ENCODE measurements around the gene RAB25. TPM values are rescaled to one million over a fixed set of nuclear protein-coding genes. Genes with fewer than 3 reads are reported as not detected.

RAB25 gene
- total and polyA plus RNA-seq, 4 donors = 0.67 to 2.0 (median 0.92) TPM

DNA sequence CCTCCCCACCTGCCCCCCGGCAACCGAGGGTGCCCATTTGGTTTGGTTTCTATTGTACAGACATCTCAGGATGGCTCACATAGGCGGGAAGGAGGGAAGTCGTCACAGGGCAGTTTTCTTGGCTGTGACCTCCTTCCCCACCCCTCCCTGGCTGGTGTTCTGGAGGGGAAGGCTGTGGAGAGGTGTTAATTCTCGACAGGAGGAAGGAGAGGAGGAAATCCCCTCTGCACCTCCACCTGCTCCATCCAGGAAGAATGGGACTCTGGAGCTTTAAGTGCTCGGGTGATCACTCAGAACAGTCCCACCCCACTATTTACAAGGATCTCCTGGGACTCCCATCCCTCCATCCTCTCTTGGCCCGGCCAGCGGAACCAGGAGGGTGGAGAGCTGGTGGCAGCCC, 13.7 kb downstream of the RAB25 start:
- no peak for TF ChIP-seq HNF4A (conservative IDR thresholded peaks at IDR 0.05)
- no peak for TF ChIP-seq JUND (IDR thresholded peaks at IDR 0.05)
- TF ChIP-seq, protein P1, sequence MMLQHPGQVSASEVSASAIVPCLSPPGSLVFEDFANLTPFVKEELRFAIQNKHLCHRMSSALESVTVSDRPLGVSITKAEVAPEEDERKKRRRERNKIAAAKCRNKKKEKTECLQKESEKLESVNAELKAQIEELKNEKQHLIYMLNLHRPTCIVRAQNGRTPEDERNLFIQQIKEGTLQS (IDR thresholded peaks at IDR 0.05) = no peak
- TF ChIP-seq RAD21 (IDR thresholded peaks at IDR 0.05) = no peak
- no peak for TF ChIP-seq FOXA1 (IDR thresholded peaks at IDR 0.05)
- no peak for TF ChIP-seq TAF1 (conservative IDR thresholded peaks at IDR 0.05)
- no peak for TF ChIP-seq SP1 (IDR thresholded peaks at IDR 0.05)
- TF ChIP-seq, protein P2, sequence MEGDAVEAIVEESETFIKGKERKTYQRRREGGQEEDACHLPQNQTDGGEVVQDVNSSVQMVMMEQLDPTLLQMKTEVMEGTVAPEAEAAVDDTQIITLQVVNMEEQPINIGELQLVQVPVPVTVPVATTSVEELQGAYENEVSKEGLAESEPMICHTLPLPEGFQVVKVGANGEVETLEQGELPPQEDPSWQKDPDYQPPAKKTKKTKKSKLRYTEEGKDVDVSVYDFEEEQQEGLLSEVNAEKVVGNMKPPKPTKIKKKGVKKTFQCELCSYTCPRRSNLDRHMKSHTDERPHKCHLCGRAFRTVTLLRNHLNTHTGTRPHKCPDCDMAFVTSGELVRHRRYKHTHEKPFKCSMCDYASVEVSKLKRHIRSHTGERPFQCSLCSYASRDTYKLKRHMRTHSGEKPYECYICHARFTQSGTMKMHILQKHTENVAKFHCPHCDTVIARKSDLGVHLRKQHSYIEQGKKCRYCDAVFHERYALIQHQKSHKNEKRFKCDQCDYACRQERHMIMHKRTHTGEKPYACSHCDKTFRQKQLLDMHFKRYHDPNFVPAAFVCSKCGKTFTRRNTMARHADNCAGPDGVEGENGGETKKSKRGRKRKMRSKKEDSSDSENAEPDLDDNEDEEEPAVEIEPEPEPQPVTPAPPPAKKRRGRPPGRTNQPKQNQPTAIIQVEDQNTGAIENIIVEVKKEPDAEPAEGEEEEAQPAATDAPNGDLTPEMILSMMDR (IDR thresholded peaks at IDR 0.05; ENCODE audit: low read depth, low read length, missing input control) = no peak
- no peak for TF ChIP-seq RXRA (IDR thresholded peaks at IDR 0.05)
- no peak for TF ChIP-seq GABPA (IDR thresholded peaks at IDR 0.05 in 1 of 2, conservative IDR thresholded peaks at IDR 0.05 in 1 of 2)
- no peak for TF ChIP-seq FOXA2 (IDR thresholded peaks at IDR 0.05)
- TF ChIP-seq EGR1 (IDR thresholded peaks at IDR 0.05; ENCODE audit: low read depth in 2 of 2) = no peak
- no peak for TF ChIP-seq HNF4G (IDR thresholded peaks at IDR 0.05)
- TF ChIP-seq YY1 (IDR thresholded peaks at IDR 0.05) = no peak
- TF ChIP-seq, protein P3, sequence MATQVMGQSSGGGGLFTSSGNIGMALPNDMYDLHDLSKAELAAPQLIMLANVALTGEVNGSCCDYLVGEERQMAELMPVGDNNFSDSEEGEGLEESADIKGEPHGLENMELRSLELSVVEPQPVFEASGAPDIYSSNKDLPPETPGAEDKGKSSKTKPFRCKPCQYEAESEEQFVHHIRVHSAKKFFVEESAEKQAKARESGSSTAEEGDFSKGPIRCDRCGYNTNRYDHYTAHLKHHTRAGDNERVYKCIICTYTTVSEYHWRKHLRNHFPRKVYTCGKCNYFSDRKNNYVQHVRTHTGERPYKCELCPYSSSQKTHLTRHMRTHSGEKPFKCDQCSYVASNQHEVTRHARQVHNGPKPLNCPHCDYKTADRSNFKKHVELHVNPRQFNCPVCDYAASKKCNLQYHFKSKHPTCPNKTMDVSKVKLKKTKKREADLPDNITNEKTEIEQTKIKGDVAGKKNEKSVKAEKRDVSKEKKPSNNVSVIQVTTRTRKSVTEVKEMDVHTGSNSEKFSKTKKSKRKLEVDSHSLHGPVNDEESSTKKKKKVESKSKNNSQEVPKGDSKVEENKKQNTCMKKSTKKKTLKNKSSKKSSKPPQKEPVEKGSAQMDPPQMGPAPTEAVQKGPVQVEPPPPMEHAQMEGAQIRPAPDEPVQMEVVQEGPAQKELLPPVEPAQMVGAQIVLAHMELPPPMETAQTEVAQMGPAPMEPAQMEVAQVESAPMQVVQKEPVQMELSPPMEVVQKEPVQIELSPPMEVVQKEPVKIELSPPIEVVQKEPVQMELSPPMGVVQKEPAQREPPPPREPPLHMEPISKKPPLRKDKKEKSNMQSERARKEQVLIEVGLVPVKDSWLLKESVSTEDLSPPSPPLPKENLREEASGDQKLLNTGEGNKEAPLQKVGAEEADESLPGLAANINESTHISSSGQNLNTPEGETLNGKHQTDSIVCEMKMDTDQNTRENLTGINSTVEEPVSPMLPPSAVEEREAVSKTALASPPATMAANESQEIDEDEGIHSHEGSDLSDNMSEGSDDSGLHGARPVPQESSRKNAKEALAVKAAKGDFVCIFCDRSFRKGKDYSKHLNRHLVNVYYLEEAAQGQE (IDR thresholded peaks at IDR 0.05) = no peak
- TF ChIP-seq, protein P4, sequence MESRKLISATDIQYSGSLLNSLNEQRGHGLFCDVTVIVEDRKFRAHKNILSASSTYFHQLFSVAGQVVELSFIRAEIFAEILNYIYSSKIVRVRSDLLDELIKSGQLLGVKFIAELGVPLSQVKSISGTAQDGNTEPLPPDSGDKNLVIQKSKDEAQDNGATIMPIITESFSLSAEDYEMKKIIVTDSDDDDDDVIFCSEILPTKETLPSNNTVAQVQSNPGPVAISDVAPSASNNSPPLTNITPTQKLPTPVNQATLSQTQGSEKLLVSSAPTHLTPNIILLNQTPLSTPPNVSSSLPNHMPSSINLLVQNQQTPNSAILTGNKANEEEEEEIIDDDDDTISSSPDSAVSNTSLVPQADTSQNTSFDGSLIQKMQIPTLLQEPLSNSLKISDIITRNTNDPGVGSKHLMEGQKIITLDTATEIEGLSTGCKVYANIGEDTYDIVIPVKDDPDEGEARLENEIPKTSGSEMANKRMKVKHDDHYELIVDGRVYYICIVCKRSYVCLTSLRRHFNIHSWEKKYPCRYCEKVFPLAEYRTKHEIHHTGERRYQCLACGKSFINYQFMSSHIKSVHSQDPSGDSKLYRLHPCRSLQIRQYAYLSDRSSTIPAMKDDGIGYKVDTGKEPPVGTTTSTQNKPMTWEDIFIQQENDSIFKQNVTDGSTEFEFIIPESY (IDR thresholded peaks at IDR 0.05) = no peak
- Histone ChIP-seq H3K9ac (ENCODE audit: low read depth in 1 of 2, low read length in 2 of 2) (no peak overlapping the region), H3K27me3 (ENCODE audit: control insufficient read depth in 4 of 4, insufficient read depth in 4 of 4, low read length in 3 of 4) (no peaks in the 10 kb centered on the region), H3K9me3 (ENCODE audit: control insufficient read depth in 4 of 4, low read length in 3 of 4) (no peaks in the 10 kb centered on the region), H3K4me3 (ENCODE audit: low read depth in 1 of 3, low read length in 3 of 3) (no peak overlapping the region), H3K27ac (ENCODE audit: low read depth in 1 of 2, low read length in 2 of 2) (no peak overlapping the region), H3K36me3 (ENCODE audit: control insufficient read depth in 4 of 4, insufficient read depth in 3 of 4, low read depth in 1 of 4, low read length in 3 of 4) (no peaks in the 10 kb centered on the region), H3K4me1 (ENCODE audit: control insufficient read depth in 4 of 4, insufficient read depth in 4 of 4, low read length in 3 of 4) (peaks cover 10 to 41% (median 29%) of the 10 kb centered on the region in 4 donors)
- WGBS = 77% methylated on average over 8 of the region's 8 CpGs
- DNase-seq (ENCODE audit: low spot score) = no peak

DNA sequence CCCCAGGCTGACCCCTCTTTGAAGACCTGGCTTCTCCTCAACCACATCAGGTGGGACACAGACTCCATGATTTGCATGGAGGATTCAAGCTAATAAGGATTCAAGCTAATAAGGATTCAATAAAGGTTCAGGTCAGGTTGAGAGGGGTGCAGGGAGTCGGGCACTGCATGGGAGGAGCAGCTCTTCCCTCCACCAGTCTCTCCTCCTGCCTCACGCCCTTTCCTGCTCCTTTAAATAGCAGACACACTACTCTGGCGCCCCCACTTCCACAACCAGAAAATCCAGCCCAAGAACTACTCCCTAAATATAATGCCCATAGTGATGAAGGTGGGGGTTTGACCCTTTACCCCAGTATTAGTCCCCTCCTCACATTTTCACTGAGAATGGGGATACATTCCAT, 14.2 kb downstream of the RAB25 start:
- Histone ChIP-seq H3K9ac (ENCODE audit: low read depth in 1 of 2, low read length in 2 of 2) (peak overlapping the region in 1 of 2 donors; percentile 69), H3K36me3 (ENCODE audit: control insufficient read depth in 4 of 4, insufficient read depth in 3 of 4, low read depth in 1 of 4, low read length in 3 of 4) (no peaks in the 10 kb centered on the region), H3K4me3 (ENCODE audit: low read depth in 1 of 3, low read length in 3 of 3) (peak overlapping the region in 2 of 3 donors; percentile 64 to 69), H3K27me3 (ENCODE audit: control insufficient read depth in 4 of 4, insufficient read depth in 4 of 4, low read length in 3 of 4) (no peaks in the 10 kb centered on the region), H3K9me3 (ENCODE audit: control insufficient read depth in 4 of 4, low read length in 3 of 4) (no peaks in the 10 kb centered on the region), H3K4me1 (ENCODE audit: control insufficient read depth in 4 of 4, insufficient read depth in 4 of 4, low read length in 3 of 4) (peaks cover 8 to 36% (median 25%) of the 10 kb centered on the region in 4 donors), H3K27ac (ENCODE audit: low read depth in 1 of 2, low read length in 2 of 2) (peak overlapping the region; percentile 87 to 92)
- 60% methylated on average over 3 of the region's 3 CpGs for WGBS
- DNase-seq (ENCODE audit: low spot score) = no peak
- TF ChIP-seq GABPA (IDR thresholded peaks at IDR 0.05 in 1 of 2, conservative IDR thresholded peaks at IDR 0.05 in 1 of 2) (no peak), JUND (IDR thresholded peaks at IDR 0.05) (no peak), NR2F2 (IDR thresholded peaks at IDR 0.05) (no peak), RAD21 (IDR thresholded peaks at IDR 0.05) (no peak), FOXA1 (IDR thresholded peaks at IDR 0.05) (no peak), HNF4G (IDR thresholded peaks at IDR 0.05) (no peak)
- TF ChIP-seq, protein P4 (IDR thresholded peaks at IDR 0.05) = no peak
- TF ChIP-seq, protein P2 (IDR thresholded peaks at IDR 0.05; ENCODE audit: low read depth, low read length, missing input control) = no peak
